Spleen (tissue), 11 donors: Measurements from ENCODE around the gene FAM120AOS. TPM values are rescaled to one million over a fixed set of nuclear protein-coding genes. Genes with fewer than 3 reads are reported as not detected.

Experiments used
- DNase-seq: peaks from one replicate; pipeline ENCODE4 v3.0.0-alpha.2; 2020
- H3K27ac ChIP-seq, 8 donors: fragments of 200-600 bp; sonication (generic) in 7 of 8; 1 replicate in 4 of 8; 2 replicates in 4 of 8; pipeline versions ENCODE4 v1.5.0 to v1.8.0; 2016 to 2021; ENCODE audit warnings: inconsistent platforms in 4 of 8, mild to moderate bottlenecking in 4 of 8, moderate library complexity in 1 of 8
- H3K27me3 ChIP-seq, 7 donors: fragments of 200-600 bp; sonication (generic) in 6 of 7; replicated peaks in 1 of 7; 1 replicate in 4 of 7; 2 replicates in 3 of 7; pipeline versions ENCODE4 v1.5.0 to v1.8.0; 2016 to 2021; ENCODE audit warnings: inconsistent platforms in 3 of 7, mild to moderate bottlenecking in 1 of 7
- H3K36me3 ChIP-seq, 6 donors: fragments of 200-600 bp; sonication (generic) in 5 of 6; 1 replicate in 4 of 6; 2 replicates in 2 of 6; pipeline versions ENCODE4 v1.5.0 to v1.8.0; 2016 to 2021; ENCODE audit warnings: inconsistent platforms in 2 of 6
- H3K4me1 ChIP-seq, 6 donors: fragments of 200-600 bp; sonication (generic) in 5 of 6; 1 replicate in 3 of 6; 2 replicates in 3 of 6; pipeline versions ENCODE4 v1.5.0 to v1.8.0; 2016 to 2021; ENCODE audit warnings: inconsistent platforms in 3 of 6
- H3K4me3 ChIP-seq, 8 donors: fragments of 200-600 bp; sonication (generic) in 7 of 8; 1 replicate in 4 of 8; 2 replicates in 4 of 8; pipeline versions ENCODE4 v1.5.0 to v1.8.0; 2016 to 2021; ENCODE audit warnings: inconsistent platforms in 4 of 8, mild to moderate bottlenecking in 4 of 8, moderate library complexity in 2 of 8
- H3K9me3 ChIP-seq, 8 donors: fragments of 200-600 bp; sonication (generic) in 7 of 8; 1 replicate in 4 of 8; 2 replicates in 4 of 8; pipeline versions ENCODE4 v1.5.0 to v1.8.0; 2016 to 2021; ENCODE audit warnings: inconsistent platforms in 4 of 8
- POLR2A ChIP-seq, 3 donors: fragments of 450-650 bp; IDR thresholded peaks; one replicate each; pipeline ENCODE4 v1.5.1; 2017; ENCODE audit warnings: antibody characterized with exemption in 3 of 3, mild to moderate bottlenecking in 1 of 3
- POLR2AphosphoS5 ChIP-seq, 3 donors: sonication (generic); formaldehyde crosslinking; IDR thresholded peaks; one replicate each; pipeline ENCODE4 v1.5.1; 2017; ENCODE audit warnings: antibody characterized with exemption in 3 of 3
- WGBS, 5 donors: extraction: QIAGEN DNeasy Blood & Tissue Kit in 3 of 5; methylation state at CpG; one replicate each; pipeline versions ENCODE4 v1.1.5 to v1.1.7; 2013 to 2018; 5-methylcytosine and 5-hydroxymethylcytosine counted together
- intact Hi-C: fragments of 100-400 bp; cut with DNase I; formaldehyde crosslinking; loops from one replicate; pipeline ENCODE4 v1.15.0; 2023; ENCODE audit warnings: low total_unique reads
- polyA plus RNA-seq, 3 donors: library from polyadenylated mRNA; stranded (reverse); fragments of 200-250 nt; gene quantifications; one replicate each; pipeline ENCODE4 v1.2.1, GENCODE V29; 2013
- total RNA-seq, 7 donors: library from RNA; depleted of rRNA in 3 of 7; stranded (reverse); fragments of >200 nt in 3 of 7; fragmentation: NEBNext Ultra II Directional in 4 of 7; extraction: Animal tissue kit (Norgen Biotek cat#: 25700) in 4 of 7; gene quantifications; one replicate each; pipeline versions ENCODE4 v1.1.0 to v1.2.1, GENCODE V29; 2016 to 2021
- TF ChIP-seq, protein P1 (sequence below), 11 experiments: fragments of 200-600 bp in 7 of 11; fragments of 450-650 bp in 4 of 11; sonication (generic) in 4 of 11; IDR thresholded peaks in 8 of 11; conservative IDR thresholded peaks in 3 of 11; 1 replicate in 7 of 11; 2 replicates in 4 of 11; pipeline versions ENCODE4 v1.4.0 to v1.8.0; 2016 to 2021; ENCODE audit warnings: antibody characterized with exemption in 11 of 11, inconsistent platforms in 4 of 11, mild to moderate bottlenecking in 1 of 11
- donor health status: healthy with polysubstance abuse.
- donor health status: DM: no; HTN: no; CAD: no; lungs with moderate emphysema.
- donor health status: DM: no; HTN: no; CAD: no.
- donor health status: Bipolar disorder and iron deficiency.
- donor health status: healthy.
- donor health status: DM: no; HTN: no; CAD: no.
- donor health status: DM: yes; HTN: yes; CAD: no.

Gene FAM120AOS
- total and polyA plus RNA-seq, 10 donors = 20.6 to 46.8 (median 36.2) TPM

DNA sequence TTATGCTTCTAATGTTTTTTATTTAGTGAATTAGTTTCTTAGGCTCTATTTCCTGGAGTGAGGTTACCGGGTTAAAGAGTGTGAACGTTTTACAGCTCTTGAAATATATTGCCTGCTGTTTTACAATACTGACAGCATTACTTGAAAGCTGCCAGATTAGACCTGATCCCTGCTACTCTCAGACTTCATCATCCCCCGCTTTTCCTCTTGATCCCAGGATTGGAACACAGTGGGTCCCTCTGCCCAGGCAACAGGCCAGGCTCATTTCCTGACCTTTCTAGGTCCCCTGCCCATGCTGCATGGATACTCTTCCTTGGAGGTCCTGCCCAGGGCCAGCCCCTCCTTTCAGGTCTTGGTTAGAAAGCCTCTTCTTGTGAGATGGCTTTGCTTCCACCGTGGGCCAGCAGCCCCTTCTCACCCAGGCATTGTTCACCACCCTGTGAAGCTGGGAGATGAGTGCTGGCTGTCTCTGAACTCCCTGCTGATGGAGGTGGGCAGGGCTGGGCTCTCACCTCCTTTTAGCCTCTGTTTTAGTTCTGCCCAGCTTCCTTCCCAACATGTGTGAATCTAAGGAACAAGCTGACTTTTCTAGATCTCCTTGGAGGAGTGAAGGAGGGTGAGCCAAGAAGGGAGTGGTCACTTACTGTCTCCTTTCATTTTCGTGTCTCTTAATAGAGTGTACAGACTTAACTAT, 15.5 kb upstream of the FAM120AOS start:
- intact Hi-C loops = no loop called here
- Histone ChIP-seq H3K4me1 (peaks cover 29 to 84% (median 68%) of the 10 kb centered on the region in 6 donors), H3K36me3 (peaks cover 0 to 27% (median 4%) of the 10 kb centered on the region in 6 donors), H3K9me3 (no peaks in the 10 kb centered on the region), H3K4me3 (no peak overlapping the region), H3K27ac (peak overlapping the region in 6 of 8 donors; percentile 47 to 81 (median 66)), H3K27me3 (no peaks in the 10 kb centered on the region)
- TF ChIP-seq POLR2AphosphoS5 (IDR thresholded peaks at IDR 0.05) (peak in 1 of 3 donors; percentile 39), POLR2A (IDR thresholded peaks at IDR 0.05) (no peak)
- TF ChIP-seq, protein P1, sequence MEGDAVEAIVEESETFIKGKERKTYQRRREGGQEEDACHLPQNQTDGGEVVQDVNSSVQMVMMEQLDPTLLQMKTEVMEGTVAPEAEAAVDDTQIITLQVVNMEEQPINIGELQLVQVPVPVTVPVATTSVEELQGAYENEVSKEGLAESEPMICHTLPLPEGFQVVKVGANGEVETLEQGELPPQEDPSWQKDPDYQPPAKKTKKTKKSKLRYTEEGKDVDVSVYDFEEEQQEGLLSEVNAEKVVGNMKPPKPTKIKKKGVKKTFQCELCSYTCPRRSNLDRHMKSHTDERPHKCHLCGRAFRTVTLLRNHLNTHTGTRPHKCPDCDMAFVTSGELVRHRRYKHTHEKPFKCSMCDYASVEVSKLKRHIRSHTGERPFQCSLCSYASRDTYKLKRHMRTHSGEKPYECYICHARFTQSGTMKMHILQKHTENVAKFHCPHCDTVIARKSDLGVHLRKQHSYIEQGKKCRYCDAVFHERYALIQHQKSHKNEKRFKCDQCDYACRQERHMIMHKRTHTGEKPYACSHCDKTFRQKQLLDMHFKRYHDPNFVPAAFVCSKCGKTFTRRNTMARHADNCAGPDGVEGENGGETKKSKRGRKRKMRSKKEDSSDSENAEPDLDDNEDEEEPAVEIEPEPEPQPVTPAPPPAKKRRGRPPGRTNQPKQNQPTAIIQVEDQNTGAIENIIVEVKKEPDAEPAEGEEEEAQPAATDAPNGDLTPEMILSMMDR (IDR thresholded peaks at IDR 0.05 in 8 of 11, conservative IDR thresholded peaks at IDR 0.05 in 3 of 11) = no peak
- 36 to 57% (median 44%) methylated on average over 5 of the region's 5 CpGs for WGBS, 5 donors
- DNase-seq = no peak

DNA sequence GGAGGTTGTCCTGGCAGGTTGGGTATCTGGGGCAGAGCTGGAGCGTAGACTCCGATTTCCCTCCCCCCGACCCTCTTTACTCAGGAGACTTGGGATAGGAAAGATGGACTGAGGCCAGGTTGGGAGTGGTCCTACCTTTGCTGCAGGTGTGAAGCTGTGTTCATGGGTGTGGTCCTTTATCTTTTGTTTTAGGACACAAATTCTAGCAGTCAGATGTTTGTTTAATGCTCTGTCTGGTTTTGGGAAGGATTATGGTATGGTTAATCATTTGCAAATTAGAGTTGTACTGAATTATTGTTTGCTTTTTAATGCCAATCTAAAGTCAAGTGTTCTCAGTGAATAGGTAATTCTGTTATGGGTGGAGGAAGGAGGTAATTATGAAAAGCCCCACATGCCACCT, 14.1 kb upstream of the FAM120AOS start:
- Histone ChIP-seq H3K27me3 (no peaks in the 10 kb centered on the region), H3K9me3 (no peaks in the 10 kb centered on the region), H3K4me3 (no peak overlapping the region), H3K36me3 (peaks cover 0 to 15% (median 4%) of the 10 kb centered on the region in 6 donors), H3K27ac (peak overlapping the region in 3 of 8 donors; percentile 18 to 81 (median 68)), H3K4me1 (peaks cover 29 to 98% (median 76%) of the 10 kb centered on the region in 6 donors)
- TF ChIP-seq, protein P1 (IDR thresholded peaks at IDR 0.05 in 8 of 11, conservative IDR thresholded peaks at IDR 0.05 in 3 of 11) = no peak
- TF ChIP-seq POLR2A (IDR thresholded peaks at IDR 0.05) (no peak), POLR2AphosphoS5 (IDR thresholded peaks at IDR 0.05) (no peak)
- DNase-seq = no peak
- intact Hi-C loops = no loop called here
- WGBS, 5 donors = 81 to 95% (median 95%) methylated on average over 3 of the region's 3 CpGs

DNA sequence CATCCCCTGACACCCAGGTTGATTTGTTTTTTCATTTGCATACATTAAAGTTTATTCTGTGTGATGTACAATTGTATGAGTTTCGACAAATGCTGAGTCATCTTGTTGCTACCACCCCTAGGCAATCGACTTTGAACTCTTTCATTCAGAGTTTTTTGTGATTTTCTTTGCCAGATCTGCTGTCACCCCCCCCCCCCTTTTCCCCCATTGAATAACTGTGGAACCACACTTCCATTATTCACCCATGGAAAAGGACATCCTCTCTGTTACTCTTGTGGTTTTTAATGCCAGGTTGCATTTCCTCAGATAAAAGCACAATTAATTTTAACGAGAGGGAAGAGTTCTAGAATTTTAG, 13.7 kb upstream of the FAM120AOS start:
- WGBS, 5 donors = 7 to 32% (median 19%) methylated on average over 3 of the region's 3 CpGs
- intact Hi-C loops = no loop called here
- Histone ChIP-seq H3K4me3 (no peak overlapping the region), H3K27ac (peak overlapping the region in 3 of 8 donors; percentile 18 to 81 (median 68)), H3K4me1 (peaks cover 29 to 99% (median 77%) of the 10 kb centered on the region in 6 donors), H3K36me3 (peaks cover 0 to 11% (median 4%) of the 10 kb centered on the region in 6 donors), H3K9me3 (no peaks in the 10 kb centered on the region), H3K27me3 (no peaks in the 10 kb centered on the region)
- TF ChIP-seq POLR2AphosphoS5 (IDR thresholded peaks at IDR 0.05) (no peak), POLR2A (IDR thresholded peaks at IDR 0.05) (no peak)
- TF ChIP-seq, protein P1 (IDR thresholded peaks at IDR 0.05 in 8 of 11, conservative IDR thresholded peaks at IDR 0.05 in 3 of 11) = no peak
- no peak for DNase-seq

DNA sequence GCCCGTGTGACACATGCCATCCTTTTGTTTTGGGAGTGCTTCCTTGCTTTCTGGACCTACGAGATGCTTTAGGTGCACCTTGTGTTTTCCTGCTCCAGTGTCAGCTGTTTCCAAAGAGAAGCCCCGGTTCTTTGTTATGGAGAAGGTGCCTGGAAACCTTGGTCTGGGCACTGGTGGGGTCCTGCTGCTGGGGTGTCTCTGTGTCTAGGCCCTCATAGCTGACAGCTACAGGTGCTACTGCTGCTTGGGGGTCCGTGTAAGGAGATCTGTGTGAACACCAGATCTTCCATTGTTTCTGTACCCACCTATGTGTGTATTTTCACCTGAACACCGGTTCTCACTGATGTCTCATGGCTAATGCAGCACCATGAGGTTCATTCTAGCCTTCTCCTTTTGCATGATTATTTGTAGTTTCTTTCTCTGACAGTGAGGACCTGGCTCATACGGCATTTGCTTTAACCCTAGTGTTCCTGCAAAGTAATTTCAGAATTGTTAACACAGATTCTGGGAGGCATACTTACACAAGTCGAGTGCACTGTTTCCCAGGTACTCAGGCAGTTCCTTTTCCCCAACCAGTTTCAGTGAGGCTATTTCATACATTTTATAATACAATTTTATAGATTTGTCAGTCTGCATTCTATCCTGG, 13.2 kb upstream of the FAM120AOS start:
- peaks cover 0 to 6% (median 1%) of the 10 kb centered on the region in 6 donors for H3K36me3 ChIP-seq
- WGBS, 5 donors = 58 to 77% (median 75%) methylated on average over 7 of the region's 7 CpGs
- H3K4me1 ChIP-seq = peaks cover 29 to 99% (median 80%) of the 10 kb centered on the region in 6 donors
- no peak for DNase-seq
- no peak for TF ChIP-seq POLR2A (IDR thresholded peaks at IDR 0.05)
- TF ChIP-seq POLR2AphosphoS5 (IDR thresholded peaks at IDR 0.05) = no peak
- TF ChIP-seq, protein P1 (IDR thresholded peaks at IDR 0.05 in 8 of 11, conservative IDR thresholded peaks at IDR 0.05 in 3 of 11) = no peak
- peak overlapping the region in 3 of 8 donors; percentile 22 to 81 (median 68) for H3K27ac ChIP-seq
- H3K27me3 ChIP-seq = no peaks in the 10 kb centered on the region
- H3K4me3 ChIP-seq = no peak overlapping the region
- intact Hi-C loops = no loop called here
- H3K9me3 ChIP-seq = no peaks in the 10 kb centered on the region
